ENCODE results near the gene DNAL1.

The DNAL1 gene

GRCh38 chr14:73685328-73685727 lies 40.5 kb downstream of the DNAL1 start:
- CTCF ChIA-PET, result interaction anchor here (2.6 kb wide), 1 partner anchor 11 kb away, joined by 7 read pairs; no protein-coding TSS in a partner anchor

DNA sequence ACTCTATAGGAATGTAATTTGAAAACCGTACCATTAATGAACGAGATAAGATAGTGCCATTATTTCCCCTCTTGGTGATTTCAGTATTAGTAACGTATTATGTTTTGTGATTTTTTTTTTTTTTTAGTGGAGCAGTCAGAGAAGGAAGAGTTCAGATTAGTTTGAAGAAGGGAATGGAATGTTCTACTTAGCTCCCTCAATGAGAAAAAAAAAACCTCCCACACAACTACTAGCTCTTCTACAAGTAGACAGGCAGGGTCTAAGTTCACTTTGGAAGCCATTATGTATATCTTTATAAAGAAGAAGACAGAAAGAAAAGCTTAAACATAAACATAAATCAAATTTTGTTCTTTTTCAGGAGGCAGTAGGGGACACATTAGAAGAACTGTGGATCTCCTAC lies 42.1 kb downstream of the DNAL1 start:
- no peak for DNase-seq (ENCODE audit: extremely low spot score)
- ChIA-PET POLR2A (interaction anchor here (0.7 kb wide), 1 partner anchor 8 kb away, joined by 4 read pairs; no protein-coding TSS in a partner anchor), CTCF (interaction anchor here (1.0 to 2.1 kb wide), 5 partner anchors 8 to 178 kb away, joined by 3 to 7 read pairs (median 4); no protein-coding TSS in a partner anchor)
- TF ChIP-seq, protein P1, sequence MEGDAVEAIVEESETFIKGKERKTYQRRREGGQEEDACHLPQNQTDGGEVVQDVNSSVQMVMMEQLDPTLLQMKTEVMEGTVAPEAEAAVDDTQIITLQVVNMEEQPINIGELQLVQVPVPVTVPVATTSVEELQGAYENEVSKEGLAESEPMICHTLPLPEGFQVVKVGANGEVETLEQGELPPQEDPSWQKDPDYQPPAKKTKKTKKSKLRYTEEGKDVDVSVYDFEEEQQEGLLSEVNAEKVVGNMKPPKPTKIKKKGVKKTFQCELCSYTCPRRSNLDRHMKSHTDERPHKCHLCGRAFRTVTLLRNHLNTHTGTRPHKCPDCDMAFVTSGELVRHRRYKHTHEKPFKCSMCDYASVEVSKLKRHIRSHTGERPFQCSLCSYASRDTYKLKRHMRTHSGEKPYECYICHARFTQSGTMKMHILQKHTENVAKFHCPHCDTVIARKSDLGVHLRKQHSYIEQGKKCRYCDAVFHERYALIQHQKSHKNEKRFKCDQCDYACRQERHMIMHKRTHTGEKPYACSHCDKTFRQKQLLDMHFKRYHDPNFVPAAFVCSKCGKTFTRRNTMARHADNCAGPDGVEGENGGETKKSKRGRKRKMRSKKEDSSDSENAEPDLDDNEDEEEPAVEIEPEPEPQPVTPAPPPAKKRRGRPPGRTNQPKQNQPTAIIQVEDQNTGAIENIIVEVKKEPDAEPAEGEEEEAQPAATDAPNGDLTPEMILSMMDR (IDR thresholded peaks at IDR 0.05; ENCODE audit: control extremely low read depth, extremely low read depth, low read depth, missing control alignments), result no peak

More at GRCh38 chr14:73685328-73685727, 40.5 kb downstream of the DNAL1 start:
- no peak for DNase-seq (ENCODE audit: extremely low spot score)
- POLR2A ChIA-PET, result no interaction called here
- TF ChIP-seq, protein P1 (IDR thresholded peaks at IDR 0.05; ENCODE audit: control extremely low read depth, extremely low read depth, low read depth, missing control alignments), result no peak

DNA sequence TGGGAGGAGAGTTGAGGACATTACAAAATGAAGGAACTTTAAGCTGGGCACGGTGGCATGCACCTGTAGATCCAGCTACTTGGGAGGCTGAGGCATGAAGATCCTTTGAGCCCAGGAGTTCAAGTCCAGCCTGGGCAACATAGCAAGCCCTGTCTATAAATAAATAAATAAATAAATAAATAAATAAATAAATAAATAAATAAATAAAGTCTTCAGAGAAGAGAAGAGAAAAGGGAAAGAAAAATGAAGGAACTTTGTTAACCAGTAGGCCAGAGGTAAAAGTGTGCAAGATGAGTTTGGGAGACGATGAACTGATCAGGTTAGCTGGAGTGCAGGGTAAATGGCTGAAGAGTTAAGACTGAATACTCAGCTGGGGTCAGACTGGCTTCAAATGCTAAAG lies 49.3 kb downstream of the DNAL1 start:
- TF ChIP-seq, protein P1 (IDR thresholded peaks at IDR 0.05; ENCODE audit: control extremely low read depth, extremely low read depth, low read depth, missing control alignments), result no peak
- CTCF ChIA-PET, result interaction anchor here (1.0 to 2.1 kb wide), 2 partner anchors 11 to 19 kb away, joined by 4 to 8 read pairs; no protein-coding TSS in a partner anchor
- DNase-seq (ENCODE audit: extremely low spot score), result no peak
- POLR2A ChIA-PET, result interaction anchor here (0.6 kb wide), 1 partner anchor 166 kb away, joined by 4 read pairs; no protein-coding TSS in a partner anchor

GRCh38 chr14:73695082-73695481 lies 50.3 kb downstream of the DNAL1 start:
- TF ChIP-seq, protein P1 (IDR thresholded peaks at IDR 0.05; ENCODE audit: control extremely low read depth, extremely low read depth, low read depth, missing control alignments), result no peak
- ChIA-PET POLR2A (no interaction called here), CTCF (interaction anchor here (1.3 kb wide), 1 partner anchor 400 kb away, joined by 3 read pairs; no protein-coding TSS in a partner anchor)
- no peak for DNase-seq (ENCODE audit: extremely low spot score)

GRCh38 chr14:73695997-73696396 lies 51.2 kb downstream of the DNAL1 start:
- DNase-seq (ENCODE audit: extremely low spot score), result no peak
- ChIA-PET POLR2A (no interaction called here), CTCF (no interaction called here)
- TF ChIP-seq, protein P1 (IDR thresholded peaks at IDR 0.05; ENCODE audit: control extremely low read depth, extremely low read depth, low read depth, missing control alignments), result no peak

GRCh38 chr14:73696466-73697400 lies 51.9 kb downstream of the DNAL1 start:
- CTCF ChIA-PET, result no interaction called here
- POLR2A ChIA-PET, result no interaction called here
- TF ChIP-seq, protein P1 (IDR thresholded peaks at IDR 0.05; ENCODE audit: control extremely low read depth, extremely low read depth, low read depth, missing control alignments), result no peak
- peak; percentile 69 for DNase-seq (ENCODE audit: extremely low spot score)

Data from GM10248 (cell line).